HG02571 (cell line): ENCODE data around the gene TEX48.
A peak's percentile ranks its signal among the peaks of the same experiment; 100 is the strongest.

Experiments
- ATAC-seq: cut with Tn5 transposase; IDR thresholded peaks from one replicate; pipeline ENCODE4 v1.9.1; 2021; ENCODE audit warnings: mild to moderate bottlenecking, moderate library complexity; ENCODE audit not compliant: unreplicated experiment

Gene TEX48

GRCh38 chr9:114626415-114627020 is 55.5 kb downstream of the TEX48 start:
- ATAC-seq = no peak

- ATAC-seq = no peak
Observed at GRCh38 chr9:114624677-114625076, 57.3 kb downstream of the TEX48 start.

GRCh38 chr9:114621975-114622609 is 59.9 kb downstream of the TEX48 start:
- no peak for ATAC-seq

- ATAC-seq = no peak
Observed at GRCh38 chr9:114621561-114621960, 60.4 kb downstream of the TEX48 start.

- ATAC-seq = peak; percentile 43
Observed at GRCh38 chr9:114619191-114619761, 62.7 kb downstream of the TEX48 start.

GRCh38 chr9:114616684-114617520 is 65.1 kb downstream of the TEX48 start:
- ATAC-seq = peak; percentile 58
